Measurements from ENCODE around the gene INPP5D. TPM values are rescaled to one million over a fixed set of nuclear protein-coding genes. Genes with fewer than 3 reads are reported as not detected.
A peak's percentile ranks its signal among the peaks of the same experiment; 100 is the strongest.

Gene INPP5D
- total RNA-seq, 1 donor from 2014 or later: 79.2 TPM

GRCh38 chr2:233107011-233107410, 46.9 kb downstream of the INPP5D start:
- H3K4me1 Mint-ChIP-seq (ENCODE audit: unreplicated experiment): peaks cover 12% of the 10 kb centered on the region
- no peak overlapping the region for H3K27ac Mint-ChIP-seq (ENCODE audit: unreplicated experiment)
- peaks cover 26% of the 10 kb centered on the region for H3K36me3 Mint-ChIP-seq (ENCODE audit: low read depth, unreplicated experiment)
- H3K9me3 Mint-ChIP-seq (ENCODE audit: unreplicated experiment): no peaks in the 10 kb centered on the region
- TF ChIP-seq, protein P1, sequence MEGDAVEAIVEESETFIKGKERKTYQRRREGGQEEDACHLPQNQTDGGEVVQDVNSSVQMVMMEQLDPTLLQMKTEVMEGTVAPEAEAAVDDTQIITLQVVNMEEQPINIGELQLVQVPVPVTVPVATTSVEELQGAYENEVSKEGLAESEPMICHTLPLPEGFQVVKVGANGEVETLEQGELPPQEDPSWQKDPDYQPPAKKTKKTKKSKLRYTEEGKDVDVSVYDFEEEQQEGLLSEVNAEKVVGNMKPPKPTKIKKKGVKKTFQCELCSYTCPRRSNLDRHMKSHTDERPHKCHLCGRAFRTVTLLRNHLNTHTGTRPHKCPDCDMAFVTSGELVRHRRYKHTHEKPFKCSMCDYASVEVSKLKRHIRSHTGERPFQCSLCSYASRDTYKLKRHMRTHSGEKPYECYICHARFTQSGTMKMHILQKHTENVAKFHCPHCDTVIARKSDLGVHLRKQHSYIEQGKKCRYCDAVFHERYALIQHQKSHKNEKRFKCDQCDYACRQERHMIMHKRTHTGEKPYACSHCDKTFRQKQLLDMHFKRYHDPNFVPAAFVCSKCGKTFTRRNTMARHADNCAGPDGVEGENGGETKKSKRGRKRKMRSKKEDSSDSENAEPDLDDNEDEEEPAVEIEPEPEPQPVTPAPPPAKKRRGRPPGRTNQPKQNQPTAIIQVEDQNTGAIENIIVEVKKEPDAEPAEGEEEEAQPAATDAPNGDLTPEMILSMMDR (IDR thresholded peaks at IDR 0.05; ENCODE audit: unreplicated experiment): no peak
- H3K4me3 Mint-ChIP-seq (ENCODE audit: unreplicated experiment): no peak overlapping the region
- H3K27me3 Mint-ChIP-seq (ENCODE audit: unreplicated experiment): peaks cover 9% of the 10 kb centered on the region
- no peak for DNase-seq (ENCODE audit: low spot score)

DNA sequence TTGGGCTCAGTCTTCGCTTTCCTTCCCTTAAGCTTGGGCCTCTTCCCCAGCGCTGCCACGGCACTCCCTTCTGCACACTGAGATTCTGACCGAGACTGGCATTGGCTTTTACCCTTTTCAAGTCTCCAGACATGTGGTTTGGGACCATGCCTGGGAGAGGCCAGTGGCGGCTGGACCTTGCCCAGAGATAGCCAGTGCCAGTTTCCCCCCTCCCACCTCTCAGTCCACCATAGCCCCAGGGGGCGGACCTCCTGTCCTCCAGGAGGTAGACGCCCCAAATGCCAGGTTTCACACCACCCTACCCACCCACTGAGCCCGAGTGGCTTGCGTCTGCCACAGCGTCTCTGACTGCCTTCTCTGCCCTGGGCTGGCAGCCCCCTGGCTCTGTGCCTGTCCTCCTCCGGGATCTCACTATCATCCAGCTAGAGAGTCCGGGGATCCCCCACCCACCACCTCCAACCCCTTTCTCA, 47.7 kb downstream of the INPP5D start:
- TF ChIP-seq, protein P1 (IDR thresholded peaks at IDR 0.05; ENCODE audit: unreplicated experiment): no peak
- Mint-ChIP-seq H3K4me1 (ENCODE audit: unreplicated experiment) (peaks cover 18% of the 10 kb centered on the region), H3K36me3 (ENCODE audit: low read depth, unreplicated experiment) (peaks cover 24% of the 10 kb centered on the region)

GRCh38 chr2:233108611-233109490, 48.7 kb downstream of the INPP5D start:
- DNase-seq (ENCODE audit: low spot score): no peak

More for the DNA sequence above, 47.7 kb downstream of the INPP5D start:
- H3K9me3 Mint-ChIP-seq (ENCODE audit: unreplicated experiment): no peaks in the 10 kb centered on the region
- no peak for DNase-seq (ENCODE audit: low spot score)
- no peak overlapping the region for H3K4me3 Mint-ChIP-seq (ENCODE audit: unreplicated experiment)
- H3K27me3 Mint-ChIP-seq (ENCODE audit: unreplicated experiment): peaks cover 9% of the 10 kb centered on the region
- H3K27ac Mint-ChIP-seq (ENCODE audit: unreplicated experiment): no peak overlapping the region

DNA sequence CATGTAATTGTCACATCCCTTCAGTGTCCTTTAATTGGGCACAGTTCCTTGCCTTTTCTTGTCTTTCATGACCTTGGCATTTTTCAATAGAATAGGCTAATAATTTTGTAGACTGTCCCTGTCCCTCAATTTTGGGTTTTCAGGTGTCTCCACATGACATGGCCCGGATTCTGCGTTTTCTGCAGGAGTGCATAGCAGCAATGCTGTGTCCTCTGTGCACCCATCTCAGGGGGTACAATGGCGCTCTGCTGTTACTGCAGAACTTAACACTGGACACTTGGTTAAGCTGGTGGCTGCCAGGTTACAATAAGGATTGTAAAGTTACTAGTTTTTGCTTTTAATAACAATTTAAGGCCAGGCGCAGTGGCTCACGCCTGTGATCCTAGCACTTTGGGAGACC, 51.3 kb downstream of the INPP5D start:
- Mint-ChIP-seq H3K36me3 (ENCODE audit: low read depth, unreplicated experiment) (peaks cover 8% of the 10 kb centered on the region), H3K27ac (ENCODE audit: unreplicated experiment) (no peak overlapping the region), H3K4me3 (ENCODE audit: unreplicated experiment) (no peak overlapping the region), H3K9me3 (ENCODE audit: unreplicated experiment) (no peaks in the 10 kb centered on the region), H3K27me3 (ENCODE audit: unreplicated experiment) (peaks cover 2% of the 10 kb centered on the region), H3K4me1 (ENCODE audit: unreplicated experiment) (peaks cover 21% of the 10 kb centered on the region)
- TF ChIP-seq, protein P1 (IDR thresholded peaks at IDR 0.05; ENCODE audit: unreplicated experiment): no peak
- DNase-seq (ENCODE audit: low spot score): no peak

More at GRCh38 chr2:233108611-233109490, 48.7 kb downstream of the INPP5D start:
- Mint-ChIP-seq H3K9me3 (ENCODE audit: unreplicated experiment) (no peaks in the 10 kb centered on the region), H3K4me3 (ENCODE audit: unreplicated experiment) (peak overlapping the region; percentile 31), H3K4me1 (ENCODE audit: unreplicated experiment) (peaks cover 26% of the 10 kb centered on the region), H3K36me3 (ENCODE audit: low read depth, unreplicated experiment) (peaks cover 23% of the 10 kb centered on the region), H3K27ac (ENCODE audit: unreplicated experiment) (no peak overlapping the region), H3K27me3 (ENCODE audit: unreplicated experiment) (peaks cover 7% of the 10 kb centered on the region)
- TF ChIP-seq, protein P1 (IDR thresholded peaks at IDR 0.05; ENCODE audit: unreplicated experiment): no peak

- Mint-ChIP-seq H3K4me1 (ENCODE audit: unreplicated experiment) (peaks cover 26% of the 10 kb centered on the region), H3K9me3 (ENCODE audit: unreplicated experiment) (no peaks in the 10 kb centered on the region)
Observed at GRCh38 chr2:233112329-233112728, 52.2 kb downstream of the INPP5D start.

More at GRCh38 chr2:233112329-233112728, 52.2 kb downstream of the INPP5D start:
- peaks cover 8% of the 10 kb centered on the region for H3K36me3 Mint-ChIP-seq (ENCODE audit: low read depth, unreplicated experiment)
- TF ChIP-seq, protein P1 (IDR thresholded peaks at IDR 0.05; ENCODE audit: unreplicated experiment): no peak
- peaks cover 2% of the 10 kb centered on the region for H3K27me3 Mint-ChIP-seq (ENCODE audit: unreplicated experiment)
- DNase-seq (ENCODE audit: low spot score): no peak
- H3K27ac Mint-ChIP-seq (ENCODE audit: unreplicated experiment): no peak overlapping the region
- no peak overlapping the region for H3K4me3 Mint-ChIP-seq (ENCODE audit: unreplicated experiment)

Data from endothelial cell (in vitro differentiated cells).